Measurements from ENCODE around the gene MUC5AC. TPM values are rescaled to one million over a fixed set of nuclear protein-coding genes. Genes with fewer than 3 reads are reported as not detected.
"Not testable (repeated sequence)": the region's sequence is repeated elsewhere in the genome, so short reads cannot be mapped to it uniquely, and the experiment has no call there.

Gene MUC5AC
- total RNA-seq, 1 donor from 2014 or later: 1.4 TPM

DNA sequence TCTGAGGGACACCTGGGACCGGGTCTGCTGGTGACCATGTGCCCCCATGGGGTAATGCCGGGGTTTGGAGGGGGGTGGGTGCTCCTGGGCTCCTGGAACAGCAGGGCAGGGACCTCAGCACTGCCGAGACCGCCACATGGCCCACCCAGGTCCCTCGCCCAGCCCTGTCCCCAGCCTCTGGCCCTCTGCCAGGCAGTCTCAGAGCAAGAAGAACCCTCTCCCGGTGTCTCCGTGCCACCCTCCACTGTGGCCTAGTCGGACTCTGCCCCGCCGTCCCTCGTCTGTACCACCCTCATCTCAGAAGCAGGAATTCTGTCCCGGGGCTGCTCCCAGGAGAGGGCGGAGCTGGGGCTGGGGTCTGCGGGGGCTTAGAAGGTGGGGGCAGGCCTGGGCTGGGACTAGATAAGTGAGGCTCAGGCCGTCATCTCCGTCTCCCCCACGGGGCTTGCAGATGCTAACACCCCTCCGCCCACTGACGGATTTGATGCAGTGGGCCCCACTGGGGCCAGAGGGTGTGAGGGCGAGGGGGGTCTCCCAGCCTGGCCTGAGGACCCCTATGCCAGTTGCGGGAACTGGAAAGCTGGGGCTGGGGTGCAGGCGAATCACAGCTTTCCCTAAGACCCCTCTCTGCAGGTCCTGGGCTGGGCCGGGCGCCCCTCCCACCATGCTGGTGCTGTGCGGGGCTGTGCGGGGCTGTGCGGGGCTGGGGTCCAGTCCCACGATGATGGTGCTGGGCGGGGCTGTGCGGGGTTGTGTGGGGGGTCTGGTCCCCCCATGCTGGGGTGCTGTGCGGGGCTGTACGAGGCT is 1.1 kb downstream of the MUC5AC start:
- Mint-ChIP-seq H3K36me3 (no peaks in the 10 kb centered on the region), H3K9me3 (no peaks in the 10 kb centered on the region), H3K4me3 (no peak overlapping the region), H3K27ac (no peak overlapping the region), H3K27me3 (no peaks in the 10 kb centered on the region), H3K4me1 (ENCODE audit: unreplicated experiment) (no peaks in the 10 kb centered on the region)
- TF ChIP-seq, protein P1, sequence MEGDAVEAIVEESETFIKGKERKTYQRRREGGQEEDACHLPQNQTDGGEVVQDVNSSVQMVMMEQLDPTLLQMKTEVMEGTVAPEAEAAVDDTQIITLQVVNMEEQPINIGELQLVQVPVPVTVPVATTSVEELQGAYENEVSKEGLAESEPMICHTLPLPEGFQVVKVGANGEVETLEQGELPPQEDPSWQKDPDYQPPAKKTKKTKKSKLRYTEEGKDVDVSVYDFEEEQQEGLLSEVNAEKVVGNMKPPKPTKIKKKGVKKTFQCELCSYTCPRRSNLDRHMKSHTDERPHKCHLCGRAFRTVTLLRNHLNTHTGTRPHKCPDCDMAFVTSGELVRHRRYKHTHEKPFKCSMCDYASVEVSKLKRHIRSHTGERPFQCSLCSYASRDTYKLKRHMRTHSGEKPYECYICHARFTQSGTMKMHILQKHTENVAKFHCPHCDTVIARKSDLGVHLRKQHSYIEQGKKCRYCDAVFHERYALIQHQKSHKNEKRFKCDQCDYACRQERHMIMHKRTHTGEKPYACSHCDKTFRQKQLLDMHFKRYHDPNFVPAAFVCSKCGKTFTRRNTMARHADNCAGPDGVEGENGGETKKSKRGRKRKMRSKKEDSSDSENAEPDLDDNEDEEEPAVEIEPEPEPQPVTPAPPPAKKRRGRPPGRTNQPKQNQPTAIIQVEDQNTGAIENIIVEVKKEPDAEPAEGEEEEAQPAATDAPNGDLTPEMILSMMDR (conservative IDR thresholded peaks at IDR 0.05): no peak
- peak; percentile 64 for DNase-seq (ENCODE audit: extremely low spot score, unreplicated experiment)

DNA sequence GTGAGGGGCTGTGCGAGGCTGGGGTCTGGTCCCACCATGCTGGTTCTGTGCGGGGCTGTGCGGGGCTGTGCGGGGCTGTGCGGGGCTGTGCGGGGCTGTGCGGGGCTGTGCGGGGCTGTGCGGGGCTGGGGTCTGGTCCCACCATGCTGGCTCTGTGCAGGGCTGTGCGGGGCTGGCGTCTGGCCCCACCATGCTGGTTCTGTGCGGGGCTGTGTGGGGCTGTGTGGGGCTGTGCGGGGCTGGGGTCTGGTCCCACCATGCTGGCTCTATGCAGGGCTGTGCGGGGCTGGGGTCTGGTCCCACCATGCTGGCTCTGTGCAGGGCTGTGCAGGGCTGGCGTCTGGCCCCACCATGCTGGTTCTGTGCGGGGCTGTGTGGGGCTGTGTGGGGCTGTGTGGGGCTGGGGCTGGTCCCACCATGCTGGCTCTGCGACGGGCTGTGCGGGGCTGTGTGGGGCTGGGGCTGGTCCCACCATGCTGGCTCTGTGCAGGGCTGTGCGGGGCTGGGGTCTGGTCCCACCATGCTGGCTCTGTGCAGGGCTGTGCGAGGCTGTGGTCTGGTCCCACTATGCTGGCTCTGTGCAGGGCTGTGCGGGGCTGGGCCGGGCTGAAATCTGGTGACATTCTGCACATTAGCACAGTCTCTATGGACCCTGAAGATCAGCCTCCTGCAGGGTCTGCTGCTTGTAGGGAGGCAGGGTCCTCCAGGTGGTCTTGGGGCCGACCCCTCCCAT is 1.9 kb downstream of the MUC5AC start:
- not testable (repeated sequence) for H3K36me3 Mint-ChIP-seq; H3K4me1 Mint-ChIP-seq (ENCODE audit: unreplicated experiment); H3K4me3 Mint-ChIP-seq; H3K9me3 Mint-ChIP-seq; H3K27me3 Mint-ChIP-seq; H3K27ac Mint-ChIP-seq
- DNase-seq (ENCODE audit: extremely low spot score, unreplicated experiment): peak; percentile 66

DNA sequence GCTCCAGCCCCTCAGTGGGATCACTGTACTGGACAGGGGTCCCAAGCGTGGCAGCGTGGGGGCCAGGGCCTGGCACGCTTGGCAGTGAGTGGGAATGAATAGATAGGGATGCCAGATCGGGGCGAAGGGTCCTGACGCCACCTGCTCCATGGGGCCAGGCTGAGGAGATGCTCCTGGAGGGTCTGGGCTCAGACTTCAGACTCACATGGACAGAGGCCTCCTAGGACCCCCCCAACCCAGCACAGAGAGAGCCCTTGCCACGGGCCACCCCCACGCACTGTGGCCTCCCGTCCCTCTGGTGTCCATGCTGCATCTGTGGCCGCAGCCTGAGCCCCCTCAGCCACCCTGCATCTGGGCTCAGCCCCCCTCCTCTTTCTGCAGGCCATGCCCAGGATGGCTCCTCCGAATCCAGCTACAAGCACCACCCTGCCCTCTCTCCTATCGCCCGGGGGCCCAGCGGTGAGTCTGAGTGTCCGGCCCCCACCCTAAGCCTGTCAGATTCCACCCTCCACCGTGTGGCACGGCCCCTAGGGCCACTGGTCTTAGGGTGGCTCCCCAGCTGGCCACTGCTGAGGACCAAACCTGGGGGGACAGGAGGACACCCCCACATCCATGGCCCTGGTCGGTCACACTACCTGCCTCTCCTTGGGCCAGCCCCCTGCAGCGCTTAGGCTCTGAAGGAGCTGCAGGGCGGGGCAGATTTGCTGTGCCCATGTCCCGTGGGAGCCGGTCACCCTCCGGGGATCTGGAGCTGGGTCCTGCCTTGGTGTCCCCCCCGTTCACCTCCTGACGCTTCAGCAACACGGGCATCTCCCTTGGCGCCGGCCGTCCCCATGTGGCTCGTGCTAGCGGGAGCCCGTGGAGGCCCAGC is 2.7 kb downstream of the MUC5AC start:
- TF ChIP-seq, protein P1 (conservative IDR thresholded peaks at IDR 0.05): no peak
- H3K27me3 Mint-ChIP-seq: no peaks in the 10 kb centered on the region
- no peak overlapping the region for H3K4me3 Mint-ChIP-seq
- no peaks in the 10 kb centered on the region for H3K9me3 Mint-ChIP-seq
- H3K4me1 Mint-ChIP-seq (ENCODE audit: unreplicated experiment): no peaks in the 10 kb centered on the region
- H3K27ac Mint-ChIP-seq: no peak overlapping the region
- DNase-seq (ENCODE audit: extremely low spot score, unreplicated experiment): no peak
- no peaks in the 10 kb centered on the region for H3K36me3 Mint-ChIP-seq

DNA sequence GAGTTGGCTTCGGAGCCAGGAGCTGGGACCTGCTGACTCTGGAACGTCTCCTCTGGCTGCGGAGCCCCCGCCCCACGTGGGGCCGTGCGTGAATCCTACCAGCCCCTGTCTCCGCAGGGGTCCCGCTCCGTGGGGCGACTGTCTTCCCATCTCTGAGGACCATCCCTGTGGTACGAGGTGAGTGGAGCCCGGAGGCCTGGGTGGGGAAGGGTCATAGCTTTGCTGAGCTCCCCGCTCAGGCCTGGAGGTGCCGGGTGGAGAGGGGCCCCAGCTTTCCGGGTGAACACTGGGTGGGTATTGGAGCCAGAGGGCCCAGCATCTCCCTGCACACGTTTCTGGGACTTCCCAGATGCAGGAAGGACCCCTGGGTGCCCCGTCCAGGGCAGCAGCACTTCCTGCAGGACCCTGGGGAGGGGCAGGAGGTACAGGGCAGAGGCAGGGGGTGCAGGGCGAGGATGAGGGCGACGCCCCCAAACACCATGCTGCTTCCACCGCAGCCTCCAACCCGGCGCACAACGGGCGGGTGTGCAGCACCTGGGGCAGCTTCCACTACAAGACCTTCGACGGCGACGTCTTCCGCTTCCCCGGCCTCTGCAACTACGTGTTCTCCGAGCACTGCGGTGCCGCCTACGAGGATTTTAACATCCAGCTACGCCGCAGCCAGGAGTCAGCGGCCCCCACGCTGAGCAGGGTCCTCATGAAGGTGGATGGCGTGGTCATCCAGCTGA is 3.8 kb downstream of the MUC5AC start:
- Mint-ChIP-seq H3K27me3 (no peaks in the 10 kb centered on the region), H3K9me3 (no peaks in the 10 kb centered on the region), H3K4me1 (ENCODE audit: unreplicated experiment) (no peaks in the 10 kb centered on the region), H3K27ac (no peak overlapping the region), H3K4me3 (no peak overlapping the region), H3K36me3 (no peaks in the 10 kb centered on the region)
- TF ChIP-seq, protein P1 (conservative IDR thresholded peaks at IDR 0.05): no peak
- DNase-seq (ENCODE audit: extremely low spot score, unreplicated experiment): no peak

DNA sequence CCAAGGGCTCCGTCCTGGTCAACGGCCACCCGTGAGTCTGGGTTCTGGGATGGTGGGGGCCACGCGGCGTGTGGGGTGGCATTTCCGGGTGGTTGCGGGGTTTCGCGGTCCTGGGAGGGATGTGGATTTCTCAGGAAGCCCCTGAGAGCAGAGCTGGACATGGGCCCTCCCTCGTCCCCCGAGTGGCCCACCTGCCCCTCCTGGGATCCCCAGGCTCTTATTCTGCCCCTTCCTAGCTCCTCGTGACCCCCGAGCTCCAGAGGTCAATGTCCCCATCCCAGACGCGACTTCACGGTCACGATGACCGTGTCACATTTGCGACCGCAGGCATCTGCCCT is 4.4 kb downstream of the MUC5AC start:
- Mint-ChIP-seq H3K4me1 (ENCODE audit: unreplicated experiment) (no peaks in the 10 kb centered on the region), H3K36me3 (no peaks in the 10 kb centered on the region), H3K27ac (no peak overlapping the region), H3K9me3 (no peaks in the 10 kb centered on the region), H3K4me3 (no peak overlapping the region), H3K27me3 (no peaks in the 10 kb centered on the region)
- TF ChIP-seq, protein P1 (conservative IDR thresholded peaks at IDR 0.05): no peak
- no peak for DNase-seq (ENCODE audit: extremely low spot score, unreplicated experiment)
